Stomach (tissue), 4 donors: ENCODE results near the gene OLFML2A.

ENCODE experiments used
- CTCF ChIP-seq, 7 experiments: fragments of 450-650 bp in 4 of 7; fragments of 200-600 bp in 3 of 7; sonication (generic) in 3 of 7; IDR thresholded peaks; one replicate each; pipeline ENCODE4 v1.5.1; 2016 to 2019; ENCODE audit warnings: antibody characterized with exemption in 7 of 7, control low read depth in 2 of 7, mild to moderate bottlenecking in 1 of 7
- POLR2A ChIP-seq, 4 donors: fragments of 450-650 bp; IDR thresholded peaks; one replicate each; pipeline ENCODE4 v1.6.1; 2016; ENCODE audit warnings: antibody characterized with exemption in 4 of 4, control low read depth in 2 of 4, mild to moderate bottlenecking in 1 of 4, moderate library complexity in 1 of 4
- POLR2AphosphoS5 ChIP-seq, 3 donors: sonication (generic); formaldehyde crosslinking; IDR thresholded peaks; one replicate each; pipeline ENCODE4 v1.6.1; 2016; ENCODE audit warnings: antibody characterized with exemption in 3 of 3

- TF ChIP-seq CTCF (IDR thresholded peaks at IDR 0.05) (no peak), POLR2A (IDR thresholded peaks at IDR 0.05) (no peak), POLR2AphosphoS5 (IDR thresholded peaks at IDR 0.05) (no peak)
Measured at GRCh38 chr9:124809741-124810500, 33.0 kb downstream of the OLFML2A start.
